ENCODE data around the gene ZYG11B. TPM values are rescaled to one million over a fixed set of nuclear protein-coding genes. Genes with fewer than 3 reads are reported as not detected.

Gene ZYG11B
- total RNA-seq, 2 donors from 2014 or later = 20.5 to 26.6 TPM

DNA sequence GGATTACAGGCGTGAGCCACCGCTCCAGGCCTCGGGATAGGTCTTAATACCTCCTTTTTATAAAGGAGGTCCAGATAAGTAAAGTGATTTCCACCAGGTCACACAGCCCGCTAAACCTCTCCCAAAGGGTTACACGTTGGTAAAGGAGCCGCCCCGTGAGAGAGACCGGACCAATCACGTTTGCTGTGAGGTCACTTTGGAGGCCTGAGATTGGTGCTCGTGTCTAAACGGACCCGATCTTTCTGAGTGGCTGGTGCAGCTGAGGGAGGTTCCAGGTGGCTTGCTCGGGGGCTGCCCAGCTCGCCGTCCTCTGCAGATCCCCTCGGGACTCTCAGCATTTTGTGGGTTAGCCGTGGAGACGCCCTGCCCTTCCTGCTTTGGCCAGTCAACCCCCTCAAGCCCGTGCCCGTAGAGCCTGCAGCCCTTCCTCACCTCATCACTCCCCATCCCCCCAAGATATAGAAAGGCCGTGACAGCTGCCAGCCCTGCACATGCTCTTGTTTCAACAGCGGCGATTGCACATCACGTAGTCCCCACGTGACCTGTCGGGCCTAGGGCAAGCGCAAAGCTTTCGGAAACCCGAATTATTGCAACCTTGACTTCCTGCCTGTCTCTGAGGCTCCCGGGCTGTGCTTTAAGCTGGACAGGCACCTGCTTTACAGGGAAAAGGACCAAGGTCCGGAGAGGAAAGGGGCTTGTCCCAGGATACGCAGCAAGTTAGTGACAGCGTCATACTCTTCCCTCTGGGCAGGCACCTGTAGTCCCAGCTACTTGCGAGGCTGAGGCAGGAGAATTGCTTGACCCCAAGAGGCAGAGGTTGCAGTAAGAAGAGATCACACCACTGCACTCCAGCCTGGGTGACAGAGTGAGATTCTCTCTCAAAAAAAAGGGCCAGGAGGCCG lies 23.1 kb upstream of the ZYG11B start:
- peaks cover 15% of the 10 kb centered on the region for H3K4me1 ChIP-seq
- DNase-seq = peak; percentile 94
- H3K36me3 ChIP-seq = no peaks in the 10 kb centered on the region
- intact Hi-C loops (cut with DNase I) = loop anchor here (10.0 kb wide), 1 partner anchor 482 kb away; no protein-coding TSS in a partner anchor
- H3K27ac ChIP-seq = peak overlapping the region; percentile 80
- peak overlapping the region; percentile 45 to 89 for H3K9ac ChIP-seq (ENCODE audit: low read depth in 2 of 2, low read length in 2 of 2)
- H3K27me3 ChIP-seq = no peaks in the 10 kb centered on the region
- no peaks in the 10 kb centered on the region for H3K9me3 ChIP-seq
- TF ChIP-seq, protein P1, sequence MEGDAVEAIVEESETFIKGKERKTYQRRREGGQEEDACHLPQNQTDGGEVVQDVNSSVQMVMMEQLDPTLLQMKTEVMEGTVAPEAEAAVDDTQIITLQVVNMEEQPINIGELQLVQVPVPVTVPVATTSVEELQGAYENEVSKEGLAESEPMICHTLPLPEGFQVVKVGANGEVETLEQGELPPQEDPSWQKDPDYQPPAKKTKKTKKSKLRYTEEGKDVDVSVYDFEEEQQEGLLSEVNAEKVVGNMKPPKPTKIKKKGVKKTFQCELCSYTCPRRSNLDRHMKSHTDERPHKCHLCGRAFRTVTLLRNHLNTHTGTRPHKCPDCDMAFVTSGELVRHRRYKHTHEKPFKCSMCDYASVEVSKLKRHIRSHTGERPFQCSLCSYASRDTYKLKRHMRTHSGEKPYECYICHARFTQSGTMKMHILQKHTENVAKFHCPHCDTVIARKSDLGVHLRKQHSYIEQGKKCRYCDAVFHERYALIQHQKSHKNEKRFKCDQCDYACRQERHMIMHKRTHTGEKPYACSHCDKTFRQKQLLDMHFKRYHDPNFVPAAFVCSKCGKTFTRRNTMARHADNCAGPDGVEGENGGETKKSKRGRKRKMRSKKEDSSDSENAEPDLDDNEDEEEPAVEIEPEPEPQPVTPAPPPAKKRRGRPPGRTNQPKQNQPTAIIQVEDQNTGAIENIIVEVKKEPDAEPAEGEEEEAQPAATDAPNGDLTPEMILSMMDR (IDR thresholded peaks at IDR 0.05) = no peak
- peak overlapping the region; percentile 41 for H3K4me3 ChIP-seq

DNA sequence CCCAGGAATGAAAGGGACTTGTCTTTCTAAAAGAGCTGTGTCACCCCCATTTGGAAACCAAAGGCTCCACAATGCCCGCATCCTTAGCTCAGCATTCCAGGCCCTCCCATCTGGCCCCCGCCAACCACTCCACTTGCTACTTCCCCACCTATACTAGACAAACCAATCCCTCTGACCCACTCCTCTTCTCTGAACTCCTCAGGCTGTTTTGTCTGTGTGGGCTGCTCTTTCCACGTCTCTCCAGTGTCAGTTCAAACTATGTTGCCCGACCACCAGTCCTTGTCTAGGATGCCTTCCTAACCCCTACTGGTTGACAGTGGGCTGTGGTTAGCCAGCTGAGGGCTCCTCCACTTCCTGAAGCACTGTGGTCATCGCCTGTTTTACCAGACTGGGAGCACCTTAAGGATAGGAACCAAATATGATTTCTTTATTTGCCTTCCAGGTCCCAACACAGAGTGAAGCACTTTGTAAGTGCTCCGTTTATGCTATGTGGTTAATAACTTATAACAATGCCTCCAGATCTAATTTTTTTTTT lies 20.1 kb upstream of the ZYG11B start:
- Histone ChIP-seq H3K9me3 (no peaks in the 10 kb centered on the region), H3K9ac (ENCODE audit: low read depth in 2 of 2, low read length in 2 of 2) (no peak overlapping the region), H3K4me1 (peaks cover 16% of the 10 kb centered on the region), H3K27me3 (no peaks in the 10 kb centered on the region), H3K36me3 (no peaks in the 10 kb centered on the region), H3K4me3 (no peak overlapping the region), H3K27ac (no peak overlapping the region)
- intact Hi-C loops (cut with DNase I) = loop anchor here (10.0 kb wide), 1 partner anchor 479 kb away; no protein-coding TSS in a partner anchor
- TF ChIP-seq, protein P1 (IDR thresholded peaks at IDR 0.05) = no peak
- DNase-seq = no peak

DNA sequence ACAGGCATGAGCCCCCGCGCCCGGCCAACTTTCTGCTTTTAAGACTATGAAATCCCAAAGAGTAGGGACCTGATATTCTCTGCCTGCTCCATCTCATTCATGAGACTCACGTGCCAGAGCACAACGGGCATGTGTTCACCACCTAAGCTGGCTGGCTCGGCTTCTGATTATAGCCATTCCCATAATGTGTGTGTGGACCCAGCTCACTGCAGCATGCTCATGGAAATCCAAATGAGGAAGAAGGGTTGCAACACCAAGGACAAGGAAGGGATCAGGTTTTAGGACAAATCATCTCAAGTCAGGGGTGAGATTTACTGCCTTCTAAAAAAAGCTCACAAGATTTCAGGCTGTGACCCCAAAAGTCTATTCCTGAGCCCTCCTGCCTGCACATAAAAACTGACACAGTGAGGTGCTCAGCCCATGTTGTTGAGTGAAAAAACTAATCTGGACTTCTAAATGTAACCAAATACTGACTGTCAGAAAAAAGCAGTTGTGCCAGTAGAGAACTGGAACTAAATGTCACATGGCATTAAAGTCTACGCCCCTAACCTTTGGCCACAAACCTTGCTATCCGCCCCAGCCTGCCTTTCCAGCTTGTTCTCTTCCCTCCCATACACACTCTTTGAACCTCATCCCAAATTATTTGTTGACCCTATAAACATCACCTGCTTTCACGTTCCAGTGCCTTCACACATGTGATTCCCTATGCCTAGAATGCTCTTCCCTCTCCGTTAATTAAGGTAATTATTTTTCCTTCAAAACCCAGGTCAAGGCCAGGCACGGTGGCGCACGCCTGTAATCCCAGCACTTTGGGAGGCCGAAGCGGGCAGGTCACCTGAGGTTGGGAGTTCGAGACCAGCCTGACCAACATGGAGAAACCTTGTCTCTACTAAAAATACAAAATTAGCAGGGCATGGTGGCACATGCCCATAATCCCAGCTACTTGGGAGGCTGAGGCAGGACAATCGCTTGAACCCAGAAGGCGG lies 19.0 kb upstream of the ZYG11B start:
- no peaks in the 10 kb centered on the region for H3K27me3 ChIP-seq
- intact Hi-C loops (cut with DNase I) = loop anchor here (10.0 kb wide), 1 partner anchor 478 kb away; no protein-coding TSS in a partner anchor
- peak; percentile 80 for DNase-seq
- H3K9ac ChIP-seq (ENCODE audit: low read depth in 2 of 2, low read length in 2 of 2) = peak overlapping the region in 1 of 2 donors; percentile 21
- no peaks in the 10 kb centered on the region for H3K9me3 ChIP-seq
- H3K27ac ChIP-seq = peak overlapping the region; percentile 61
- H3K36me3 ChIP-seq = no peaks in the 10 kb centered on the region
- TF ChIP-seq, protein P1 (IDR thresholded peaks at IDR 0.05) = no peak
- peaks cover 16% of the 10 kb centered on the region for H3K4me1 ChIP-seq
- H3K4me3 ChIP-seq = no peak overlapping the region

DNA sequence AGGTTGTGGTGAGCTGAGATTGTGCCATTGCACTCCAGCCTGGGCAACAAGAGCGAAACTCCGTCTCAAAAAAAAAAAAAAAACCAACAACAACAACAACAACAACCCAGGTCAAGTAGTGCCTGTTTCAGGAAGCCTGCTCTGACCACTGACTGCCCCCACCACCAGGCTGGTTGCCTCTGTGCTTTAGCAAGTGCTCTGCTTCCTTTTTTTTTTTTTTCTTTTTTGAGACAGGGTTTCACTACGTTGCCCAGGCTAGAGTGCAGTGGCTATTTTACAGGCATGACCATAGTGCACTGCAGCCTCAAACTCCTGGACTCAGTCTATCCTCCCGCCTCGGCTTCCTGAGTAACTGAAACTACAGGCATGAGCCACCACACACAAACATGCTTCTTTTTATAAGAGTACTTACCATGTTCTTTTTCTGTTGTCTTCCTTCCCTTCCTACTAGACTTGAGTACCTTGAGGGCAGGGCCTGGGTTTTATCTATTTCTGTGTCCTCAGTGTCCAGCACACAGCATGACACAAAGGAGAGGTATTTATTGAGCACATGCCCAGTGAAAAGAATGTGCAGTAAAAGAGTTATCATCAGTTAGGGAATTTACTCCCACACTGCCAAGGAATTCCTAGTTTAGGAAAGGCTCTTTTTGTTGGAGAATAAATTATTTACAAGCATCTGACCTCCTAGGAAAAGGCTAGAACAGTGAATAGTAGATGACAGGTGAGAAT lies 18.2 kb upstream of the ZYG11B start:
- intact Hi-C loops (cut with DNase I) = loop anchor here (10.0 kb wide), 1 partner anchor 477 kb away; no protein-coding TSS in a partner anchor
- H3K36me3 ChIP-seq = no peaks in the 10 kb centered on the region
- peaks cover 16% of the 10 kb centered on the region for H3K4me1 ChIP-seq
- no peak for DNase-seq
- H3K9ac ChIP-seq (ENCODE audit: low read depth in 2 of 2, low read length in 2 of 2) = no peak overlapping the region
- H3K27ac ChIP-seq = peak overlapping the region; percentile 61
- TF ChIP-seq, protein P1 (IDR thresholded peaks at IDR 0.05) = no peak
- no peaks in the 10 kb centered on the region for H3K9me3 ChIP-seq
- no peaks in the 10 kb centered on the region for H3K27me3 ChIP-seq
- no peak overlapping the region for H3K4me3 ChIP-seq

Measured in colonic mucosa (tissue), 4 donors.